ENCODE measurements around the gene GYG2.
"Not testable (repeated sequence)": the region's sequence is repeated elsewhere in the genome, so short reads cannot be mapped to it uniquely, and the experiment has no call there.

GYG2 gene

GRCh38 chrX:2812161-2812907 is 16.4 kb upstream of the GYG2 start:
- peak; percentile 28 for FAIRE-seq
- not testable (repeated sequence) for DNase-seq (ENCODE audit: insufficient read length, low spot score)

DNA sequence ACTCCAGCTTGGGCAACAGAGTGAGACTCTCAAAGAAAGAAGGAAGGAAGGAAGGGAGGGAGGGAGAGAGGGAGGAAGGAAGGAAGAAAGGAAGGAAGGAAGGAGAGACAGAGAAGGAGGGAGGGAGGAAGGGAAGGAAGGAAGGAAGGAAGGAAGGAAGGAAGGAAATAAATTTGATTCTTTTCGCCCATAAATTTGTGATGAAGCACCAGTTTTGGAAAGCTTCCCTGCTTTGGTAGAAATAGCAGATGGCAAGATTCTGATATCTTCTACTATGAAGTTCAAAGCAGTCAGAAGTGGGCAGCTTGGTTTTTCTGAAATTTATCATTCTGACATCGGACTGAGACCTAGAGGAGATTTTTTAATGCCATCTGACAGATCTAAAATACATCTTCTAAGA is 11.7 kb upstream of the GYG2 start:
- no peak for FAIRE-seq
- no peak for DNase-seq (ENCODE audit: insufficient read length, low spot score)

GRCh38 chrX:2819345-2820135 is 9.2 kb upstream of the GYG2 start:
- FAIRE-seq (no peak), DNase-seq (ENCODE audit: insufficient read length, low spot score) (peak; percentile 57)

DNA sequence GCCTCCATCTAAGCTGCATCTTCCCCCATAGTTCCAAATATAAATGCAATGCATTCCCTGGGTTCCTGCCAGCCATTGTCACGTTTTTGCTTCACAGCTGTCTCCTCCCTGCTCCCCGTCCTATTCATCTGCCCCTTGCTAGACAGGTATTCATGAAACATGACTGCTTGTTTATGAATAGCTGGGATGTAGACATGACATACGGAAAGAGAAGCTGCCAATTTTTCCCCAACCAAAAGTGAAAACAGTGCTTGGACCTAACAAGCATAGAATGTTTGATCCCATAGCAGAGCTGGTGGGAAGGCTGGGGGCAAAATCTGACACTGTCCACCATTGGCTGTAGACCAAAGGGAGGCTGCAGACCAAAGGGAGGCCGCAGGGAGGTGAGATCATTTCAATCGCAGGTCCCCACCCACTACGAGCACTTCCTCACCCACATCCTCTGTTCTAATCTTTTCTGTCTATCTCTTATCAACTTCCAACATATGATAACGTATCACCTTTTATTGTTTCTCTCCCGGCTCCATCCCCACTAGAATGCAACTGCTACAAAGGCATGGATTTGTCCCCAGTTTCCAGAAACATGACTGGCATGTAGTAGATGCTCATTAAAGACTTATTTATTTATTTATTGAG is 8.5 kb upstream of the GYG2 start:
- FAIRE-seq (no peak), DNase-seq (ENCODE audit: insufficient read length, low spot score) (no peak)

DNA sequence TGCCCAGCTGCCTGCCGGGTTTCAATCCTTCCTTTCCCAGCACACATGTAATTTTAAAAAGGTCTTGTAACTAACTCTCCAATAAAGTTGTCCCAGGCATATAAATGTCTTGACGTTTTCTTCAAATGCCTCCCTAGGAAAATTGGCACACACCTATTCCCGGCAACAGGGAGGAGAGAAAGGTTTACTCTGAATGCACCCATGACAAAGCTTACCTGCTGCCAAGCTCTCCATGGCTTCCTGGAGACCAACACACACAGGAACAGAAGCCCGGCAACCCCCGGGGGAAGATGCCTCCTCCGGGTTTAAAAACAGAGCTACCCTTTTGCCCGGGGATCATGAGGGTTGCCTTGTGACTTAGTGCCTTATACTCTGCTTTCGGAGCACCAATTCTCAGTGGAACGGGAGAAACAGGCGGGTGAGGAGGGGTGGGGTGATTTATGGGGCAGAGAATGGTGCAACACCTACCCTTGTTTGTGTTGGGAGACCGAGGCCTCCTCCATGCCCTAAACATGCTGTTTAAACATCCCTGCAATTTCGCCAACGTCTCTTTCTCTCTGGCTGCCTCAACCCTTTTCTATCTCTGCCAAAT is 4.8 kb upstream of the GYG2 start:
- DNase-seq (ENCODE audit: insufficient read length, low spot score) = no peak
- no peak for FAIRE-seq

- FAIRE-seq (no peak), DNase-seq (ENCODE audit: insufficient read length, low spot score) (no peak)
These were observed 3.8 kb upstream of the GYG2 start for GRCh38 chrX:2824886-2825285.

- DNase-seq (ENCODE audit: insufficient read length, low spot score) (no peak), FAIRE-seq (no peak)
These were observed 255 bp downstream of the GYG2 start for GRCh38 chrX:2828959-2829411.

- no peak for FAIRE-seq
- DNase-seq (ENCODE audit: insufficient read length, low spot score) = no peak
These were observed 928 bp downstream of the GYG2 start for GRCh38 chrX:2829469-2830246.

GRCh38 chrX:2831471-2832228 is 2.9 kb downstream of the GYG2 start:
- FAIRE-seq = peak; percentile 9
- DNase-seq (ENCODE audit: insufficient read length, low spot score) = no peak

DNA sequence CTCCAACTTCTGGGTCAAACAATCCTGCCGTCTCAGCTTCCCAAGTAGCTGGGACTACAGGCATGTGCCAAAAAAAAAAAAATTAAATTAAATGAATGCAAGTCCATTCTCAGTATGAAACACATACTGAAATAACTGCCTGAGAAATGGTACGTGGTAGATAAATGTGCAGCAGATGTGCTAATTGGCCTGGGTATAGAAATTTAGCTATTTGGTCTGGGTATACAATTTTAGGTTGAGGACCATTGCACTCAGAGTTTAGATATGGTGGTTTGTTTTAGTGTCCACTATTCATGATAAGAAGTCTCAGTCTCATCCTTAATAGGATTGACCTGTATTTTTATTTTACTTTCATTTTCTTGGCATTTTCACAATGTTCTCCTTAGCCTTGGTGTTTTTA is 9.2 kb downstream of the GYG2 start:
- FAIRE-seq (no peak), DNase-seq (ENCODE audit: insufficient read length, low spot score) (no peak)

GRCh38 chrX:2840961-2841360 is 12.2 kb downstream of the GYG2 start:
- DNase-seq (ENCODE audit: insufficient read length, low spot score) (no peak), FAIRE-seq (no peak)

GRCh38 chrX:2841537-2841936 is 12.8 kb downstream of the GYG2 start:
- DNase-seq (ENCODE audit: insufficient read length, low spot score) = no peak
- no peak for FAIRE-seq

- no peak for FAIRE-seq
- no peak for DNase-seq (ENCODE audit: insufficient read length, low spot score)
These were observed 18.3 kb downstream of the GYG2 start for GRCh38 chrX:2846992-2847391.

- DNase-seq (ENCODE audit: insufficient read length, low spot score) (peak; percentile 73), FAIRE-seq (peak; percentile 69)
These were observed 20.2 kb downstream of the GYG2 start for GRCh38 chrX:2848871-2849301.

GRCh38 chrX:2854918-2855317 is 26.2 kb downstream of the GYG2 start:
- FAIRE-seq (no peak), DNase-seq (ENCODE audit: insufficient read length, low spot score) (no peak)

GRCh38 chrX:2855761-2856160 is 27.0 kb downstream of the GYG2 start:
- FAIRE-seq (no peak), DNase-seq (ENCODE audit: insufficient read length, low spot score) (no peak)

DNA sequence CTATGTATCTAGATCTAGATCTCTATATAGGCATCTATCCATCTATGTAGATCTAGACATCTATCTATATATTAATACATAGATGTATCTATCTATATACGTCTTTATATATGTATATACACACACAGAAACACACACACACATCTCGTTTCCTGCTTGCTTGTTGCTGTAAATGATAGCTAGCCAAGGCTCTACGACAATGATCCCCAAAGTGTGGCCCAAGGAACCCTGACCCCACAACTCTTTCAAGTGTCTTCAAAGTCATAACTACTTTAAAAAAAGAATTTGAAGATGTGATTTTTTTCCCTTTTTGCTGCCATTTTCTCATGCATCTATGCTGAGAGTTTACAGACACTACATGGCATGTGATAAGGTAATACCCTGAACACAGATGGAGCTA is 28.8 kb downstream of the GYG2 start:
- no peak for FAIRE-seq
- no peak for DNase-seq (ENCODE audit: insufficient read length, low spot score)

- FAIRE-seq = no peak
- DNase-seq (ENCODE audit: insufficient read length, low spot score) = no peak
These were observed 30.6 kb downstream of the GYG2 start for GRCh38 chrX:2859197-2859797.

DNA sequence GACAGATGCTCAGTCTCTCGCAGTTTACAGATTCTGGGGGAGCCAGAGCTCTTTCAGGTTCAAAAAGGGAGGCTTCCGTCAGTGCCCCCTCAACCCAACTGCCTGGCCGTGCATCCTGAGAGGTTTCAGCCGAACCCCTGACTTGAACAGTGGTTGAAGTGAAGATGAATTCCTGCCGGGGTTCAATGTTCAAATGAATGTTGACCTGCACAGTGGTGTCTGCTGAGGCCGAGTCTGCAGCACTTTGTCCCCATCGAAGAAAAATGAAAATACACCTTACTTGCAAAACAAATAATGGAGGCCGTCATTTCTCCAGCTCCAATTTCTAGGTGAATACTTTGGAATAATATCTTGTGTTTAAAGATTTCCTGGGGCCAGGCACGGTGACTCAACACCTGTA is 33.7 kb downstream of the GYG2 start:
- FAIRE-seq (no peak), DNase-seq (ENCODE audit: insufficient read length, low spot score) (no peak)
